ENCODE data around the gene DEAF1. TPM values are rescaled to one million over a fixed set of nuclear protein-coding genes. Genes with fewer than 3 reads are reported as not detected.

The DEAF1 gene
- total RNA-seq, 4 donors from 2014 or later: 37.0 to 60.6 (median 43.7) TPM

DNA sequence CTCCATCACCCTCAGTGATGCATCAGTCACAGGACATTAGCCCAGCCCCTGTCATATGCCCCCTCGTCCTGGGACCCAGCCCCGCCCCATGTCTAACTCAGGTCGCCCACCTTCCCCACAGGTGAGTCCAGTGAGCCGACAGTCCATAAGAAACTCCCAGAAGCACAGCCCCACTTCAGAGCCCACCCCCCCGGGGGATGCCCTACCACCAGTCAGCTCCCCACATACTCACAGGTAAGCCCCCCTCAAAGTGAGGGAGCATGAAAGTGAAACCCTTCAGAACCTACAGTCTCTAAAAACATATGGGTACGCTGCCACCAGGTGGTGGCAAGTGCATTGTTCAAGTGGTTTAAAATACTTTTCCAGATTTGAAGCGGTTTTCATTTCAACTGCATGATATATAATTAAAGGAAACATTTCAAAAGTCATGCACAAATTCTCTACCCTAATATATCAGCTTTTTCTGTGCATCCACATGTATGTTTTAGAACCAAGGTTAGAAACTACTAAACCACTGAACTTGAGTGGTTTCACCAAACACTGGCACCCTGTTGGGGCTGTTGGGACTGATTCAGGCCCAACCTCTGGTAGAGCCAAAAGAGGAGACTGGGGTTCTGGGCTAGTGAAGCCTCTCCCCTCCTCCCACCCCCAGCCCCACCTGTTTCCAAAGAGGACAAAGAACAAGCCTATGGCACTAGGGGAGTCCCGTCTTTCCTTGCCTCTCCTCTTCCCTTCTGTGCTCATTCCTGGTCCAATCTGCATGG, 28.3 kb upstream of the DEAF1 start:
- TF ChIP-seq, protein P1, sequence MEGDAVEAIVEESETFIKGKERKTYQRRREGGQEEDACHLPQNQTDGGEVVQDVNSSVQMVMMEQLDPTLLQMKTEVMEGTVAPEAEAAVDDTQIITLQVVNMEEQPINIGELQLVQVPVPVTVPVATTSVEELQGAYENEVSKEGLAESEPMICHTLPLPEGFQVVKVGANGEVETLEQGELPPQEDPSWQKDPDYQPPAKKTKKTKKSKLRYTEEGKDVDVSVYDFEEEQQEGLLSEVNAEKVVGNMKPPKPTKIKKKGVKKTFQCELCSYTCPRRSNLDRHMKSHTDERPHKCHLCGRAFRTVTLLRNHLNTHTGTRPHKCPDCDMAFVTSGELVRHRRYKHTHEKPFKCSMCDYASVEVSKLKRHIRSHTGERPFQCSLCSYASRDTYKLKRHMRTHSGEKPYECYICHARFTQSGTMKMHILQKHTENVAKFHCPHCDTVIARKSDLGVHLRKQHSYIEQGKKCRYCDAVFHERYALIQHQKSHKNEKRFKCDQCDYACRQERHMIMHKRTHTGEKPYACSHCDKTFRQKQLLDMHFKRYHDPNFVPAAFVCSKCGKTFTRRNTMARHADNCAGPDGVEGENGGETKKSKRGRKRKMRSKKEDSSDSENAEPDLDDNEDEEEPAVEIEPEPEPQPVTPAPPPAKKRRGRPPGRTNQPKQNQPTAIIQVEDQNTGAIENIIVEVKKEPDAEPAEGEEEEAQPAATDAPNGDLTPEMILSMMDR (IDR thresholded peaks at IDR 0.05): peak; percentile 62 to 72
- TF ChIP-seq POLR2AphosphoS5 (IDR thresholded peaks at IDR 0.05): no peak
- Histone ChIP-seq H3K27ac (no peak overlapping the region), H3K27me3 (peaks cover 13% of the 10 kb centered on the region), H3K36me3 (peaks cover 22% of the 10 kb centered on the region), H3K4me1 (peaks cover 52% of the 10 kb centered on the region), H3K4me3 (no peak overlapping the region), H3K9me3 (no peaks in the 10 kb centered on the region)
- 70% methylated on average over 3 of the region's 8 CpGs for WGBS
- DNase-seq (ENCODE audit: low spot score in 2 of 2): no peak

DNA sequence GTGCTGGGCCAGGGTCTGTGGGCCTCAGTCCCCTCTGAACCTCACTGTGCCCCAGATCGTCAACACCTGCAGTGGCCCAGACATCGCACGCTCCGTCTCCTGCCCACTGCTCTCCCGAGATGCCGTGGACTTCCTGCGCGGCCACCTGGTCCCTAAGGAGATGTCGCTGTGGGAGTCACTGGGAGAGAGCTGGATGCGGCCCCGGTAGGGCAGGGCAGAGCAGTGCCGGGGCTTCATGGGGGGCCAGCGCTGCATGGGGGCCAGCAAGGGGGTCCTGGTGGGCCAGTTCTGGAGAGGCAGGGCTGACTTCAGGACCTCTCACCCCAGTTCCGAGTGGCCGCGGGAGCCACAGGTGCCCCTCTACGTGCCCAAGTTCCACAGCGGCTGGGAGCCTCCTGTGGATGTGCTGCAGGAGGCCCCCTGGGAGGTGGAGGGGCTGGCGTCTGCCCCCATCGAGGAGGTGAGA, 27.4 kb upstream of the DEAF1 start:
- peak in 1 of 2 donors; percentile 63 for DNase-seq (ENCODE audit: low spot score in 2 of 2)
- no peak overlapping the region for H3K4me3 ChIP-seq
- H3K36me3 ChIP-seq: peaks cover 22% of the 10 kb centered on the region
- peaks cover 43% of the 10 kb centered on the region for H3K4me1 ChIP-seq
- no peak overlapping the region for H3K27ac ChIP-seq
- TF ChIP-seq POLR2AphosphoS5 (IDR thresholded peaks at IDR 0.05) (no peak), EP300 (IDR thresholded peaks at IDR 0.05) (no peak), POLR2A (IDR thresholded peaks at IDR 0.05) (no peak)
- TF ChIP-seq, protein P1 (IDR thresholded peaks at IDR 0.05): no peak
- H3K9me3 ChIP-seq: no peaks in the 10 kb centered on the region
- peaks cover 13% of the 10 kb centered on the region for H3K27me3 ChIP-seq
- WGBS: 64% methylated on average over 8 of the region's 20 CpGs

GRCh38 chr11:721741-722345, 26.8 kb upstream of the DEAF1 start:
- DNase-seq (ENCODE audit: low spot score in 2 of 2): peak in 1 of 2 donors; percentile 64
- H3K27me3 ChIP-seq: peaks cover 13% of the 10 kb centered on the region
- 68% methylated on average over 12 of the region's 33 CpGs for WGBS
- H3K36me3 ChIP-seq: peaks cover 22% of the 10 kb centered on the region
- no peaks in the 10 kb centered on the region for H3K9me3 ChIP-seq
- no peak overlapping the region for H3K4me3 ChIP-seq
- H3K4me1 ChIP-seq: peaks cover 39% of the 10 kb centered on the region
- TF ChIP-seq POLR2AphosphoS5 (IDR thresholded peaks at IDR 0.05) (no peak), EP300 (IDR thresholded peaks at IDR 0.05) (no peak), POLR2A (IDR thresholded peaks at IDR 0.05) (no peak)
- TF ChIP-seq, protein P1 (IDR thresholded peaks at IDR 0.05): no peak
- H3K27ac ChIP-seq: no peak overlapping the region

- no peak for TF ChIP-seq POLR2AphosphoS5 (IDR thresholded peaks at IDR 0.05)
- TF ChIP-seq POLR2A (IDR thresholded peaks at IDR 0.05): no peak
- TF ChIP-seq EP300 (IDR thresholded peaks at IDR 0.05): no peak
- TF ChIP-seq, protein P1 (IDR thresholded peaks at IDR 0.05): no peak
- Histone ChIP-seq H3K4me1 (peaks cover 33% of the 10 kb centered on the region), H3K4me3 (peak overlapping the region; percentile 14), H3K27ac (no peak overlapping the region), H3K36me3 (peaks cover 22% of the 10 kb centered on the region), H3K27me3 (peaks cover 13% of the 10 kb centered on the region), H3K9me3 (no peaks in the 10 kb centered on the region)
- 71% methylated on average over 25 of the region's 28 CpGs for WGBS
- DNase-seq (ENCODE audit: low spot score in 2 of 2): no peak
Measured at GRCh38 chr11:721247-721740, 26.3 kb upstream of the DEAF1 start.

DNA sequence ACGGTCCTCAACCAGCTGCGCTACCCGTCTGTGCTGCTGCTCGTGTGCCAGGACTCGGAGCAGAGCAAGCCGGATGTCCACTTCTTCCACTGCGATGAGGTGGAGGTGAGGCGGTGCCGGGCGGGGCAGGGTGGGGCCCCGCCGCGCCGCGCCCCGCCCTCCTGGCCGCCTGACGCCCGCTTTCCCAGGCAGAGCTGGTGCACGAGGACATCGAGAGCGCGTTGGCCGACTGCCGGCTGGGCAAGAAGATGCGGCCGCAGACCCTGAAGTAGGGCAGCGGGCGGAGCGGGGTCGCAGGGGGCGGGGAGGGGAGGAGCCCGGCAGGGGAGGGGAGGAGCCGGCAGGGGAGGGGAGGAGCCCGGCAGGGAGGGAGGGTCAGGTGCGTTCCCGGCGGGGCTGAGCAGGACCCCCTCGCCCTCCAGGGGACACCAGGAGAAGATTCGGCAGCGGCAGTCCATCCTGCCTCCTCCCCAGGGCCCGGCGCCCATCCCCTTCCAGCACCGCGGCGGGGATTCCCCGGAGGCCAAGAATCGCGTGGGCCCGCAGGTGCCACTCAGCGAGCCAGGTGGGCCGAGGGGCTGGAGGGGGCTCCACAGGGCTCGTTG, 25.7 kb upstream of the DEAF1 start:
- Histone ChIP-seq H3K36me3 (peaks cover 22% of the 10 kb centered on the region), H3K27ac (no peak overlapping the region), H3K9me3 (no peaks in the 10 kb centered on the region), H3K4me3 (peak overlapping the region; percentile 14), H3K4me1 (peaks cover 28% of the 10 kb centered on the region), H3K27me3 (peaks cover 10% of the 10 kb centered on the region)
- no peak for DNase-seq (ENCODE audit: low spot score in 2 of 2)
- no peak for TF ChIP-seq POLR2AphosphoS5 (IDR thresholded peaks at IDR 0.05)
- no peak for TF ChIP-seq POLR2A (IDR thresholded peaks at IDR 0.05)
- TF ChIP-seq, protein P1 (IDR thresholded peaks at IDR 0.05): no peak
- no peak for TF ChIP-seq EP300 (IDR thresholded peaks at IDR 0.05)
- WGBS: 36% methylated on average over 8 of the region's 53 CpGs

Data from suprapubic skin (tissue), 4 donors.